Left cardiac atrium (tissue), 2 donors: Measurements from ENCODE around the gene LIN28B. TPM values are rescaled to one million over a fixed set of nuclear protein-coding genes. Genes with fewer than 3 reads are reported as not detected.

ENCODE experiments used
- total RNA-seq, 2 donors: library from RNA; stranded (reverse); fragmentation: NEBNext Ultra II Directional; extraction: Animal tissue kit (Norgen Biotek cat#: 25700); gene quantifications; one replicate each; pipeline ENCODE4 v1.2.1, GENCODE V29; 2021
- donor health status: DM: no; HTN: yes; CAD: no; lungs with severe emphysema.
- donor health status: DM: yes; HTN: yes; CAD: no.

LIN28B gene
- total RNA-seq, 2 donors from 2014 or later, result not detected

Other genes starting within 250 kb of the LIN28B start
- gene HACE1, start 97.2 kb upstream of the LIN28B start, total RNA-seq, result 10 to 100 TPM in 1 of 2 donors, 1 to 10 TPM in 1; 8.3 to 10.8 TPM
- 10 to 100 TPM; 34.5 to 35.5 TPM for gene POPDC3, start 222.9 kb downstream of the LIN28B start, total RNA-seq